AG08396 (cell line): ENCODE results near the gene SAMD4B.

Experiments used
- DNase-seq: peaks from one replicate; pipeline ENCODE4 v3.0.0; 2012; ENCODE audit warnings: low spot score, mixed read lengths

Gene SAMD4B

GRCh38 chr19:39425744-39426143 lies 83.5 kb downstream of the SAMD4B start:
- no peak for DNase-seq

GRCh38 chr19:39426170-39426569 lies 83.9 kb downstream of the SAMD4B start:
- DNase-seq: no peak

- no peak for DNase-seq
Measured at GRCh38 chr19:39427707-39428106, 85.5 kb downstream of the SAMD4B start.

GRCh38 chr19:39428283-39429112 lies 86.3 kb downstream of the SAMD4B start:
- peak; percentile 84 for DNase-seq

GRCh38 chr19:39430675-39431593 lies 88.7 kb downstream of the SAMD4B start:
- DNase-seq: no peak

GRCh38 chr19:39432677-39433025 lies 90.4 kb downstream of the SAMD4B start:
- no peak for DNase-seq

- no peak for DNase-seq
Measured at GRCh38 chr19:39433480-39434079, 91.4 kb downstream of the SAMD4B start.

- DNase-seq: no peak
Measured at GRCh38 chr19:39434123-39435076, 92.2 kb downstream of the SAMD4B start.
